Measurements from ENCODE around the gene ANKEF1.
A peak's percentile ranks its signal among the peaks of the same experiment; 100 is the strongest.

ANKEF1 gene

DNA sequence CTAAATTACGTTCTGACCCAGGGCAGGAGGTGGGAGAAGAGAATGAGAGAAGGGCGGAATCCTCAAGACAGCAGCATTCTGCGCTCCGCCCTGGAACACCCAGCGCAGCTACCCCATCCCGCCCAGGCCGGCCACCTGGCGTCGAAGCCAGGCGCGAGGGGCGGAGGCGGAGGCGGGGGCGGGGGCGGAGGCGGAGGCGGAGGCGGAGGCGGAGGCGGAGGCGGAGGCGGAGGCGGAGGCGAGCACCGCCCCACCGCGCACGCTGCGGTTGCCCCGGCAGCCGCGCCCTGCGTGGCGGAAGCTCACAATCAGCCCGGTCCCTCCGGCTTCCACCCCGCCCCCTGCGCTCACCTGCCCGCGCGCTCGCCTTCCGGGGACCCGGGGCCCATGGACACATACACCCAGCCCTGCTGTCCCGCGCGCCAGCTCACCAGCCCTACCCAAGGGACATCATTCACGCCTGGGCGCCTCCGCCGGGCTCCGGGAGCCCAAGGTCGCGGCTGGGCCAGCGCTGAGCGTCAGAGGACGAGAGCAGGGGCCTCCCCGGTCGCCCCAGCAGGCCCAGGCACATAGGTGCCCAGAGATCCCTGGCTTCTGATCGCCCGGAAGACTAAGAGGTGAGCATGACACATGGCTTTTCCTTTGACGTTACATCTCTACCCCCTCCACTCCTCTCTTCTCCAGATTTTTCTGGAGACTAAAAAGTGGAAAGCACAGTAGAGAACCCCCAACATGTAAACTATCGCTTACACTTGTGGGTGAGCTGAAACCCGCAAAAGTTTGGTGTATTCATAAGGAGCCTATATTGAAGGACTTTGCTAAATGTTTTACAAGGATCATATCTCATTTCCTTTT, at the start of gene ANKEF1:
Gene ANKEF1, plus strand, starts transcription at position 271 of the 855 bp plus-strand sequence. CDS start 3,315 bp downstream, outside the sequence.
- H3K4me3 ChIP-seq (ENCODE audit: low read depth, low read length), result peak within 1 kb of the TSS; percentile 57
- TF ChIP-seq, protein P1, sequence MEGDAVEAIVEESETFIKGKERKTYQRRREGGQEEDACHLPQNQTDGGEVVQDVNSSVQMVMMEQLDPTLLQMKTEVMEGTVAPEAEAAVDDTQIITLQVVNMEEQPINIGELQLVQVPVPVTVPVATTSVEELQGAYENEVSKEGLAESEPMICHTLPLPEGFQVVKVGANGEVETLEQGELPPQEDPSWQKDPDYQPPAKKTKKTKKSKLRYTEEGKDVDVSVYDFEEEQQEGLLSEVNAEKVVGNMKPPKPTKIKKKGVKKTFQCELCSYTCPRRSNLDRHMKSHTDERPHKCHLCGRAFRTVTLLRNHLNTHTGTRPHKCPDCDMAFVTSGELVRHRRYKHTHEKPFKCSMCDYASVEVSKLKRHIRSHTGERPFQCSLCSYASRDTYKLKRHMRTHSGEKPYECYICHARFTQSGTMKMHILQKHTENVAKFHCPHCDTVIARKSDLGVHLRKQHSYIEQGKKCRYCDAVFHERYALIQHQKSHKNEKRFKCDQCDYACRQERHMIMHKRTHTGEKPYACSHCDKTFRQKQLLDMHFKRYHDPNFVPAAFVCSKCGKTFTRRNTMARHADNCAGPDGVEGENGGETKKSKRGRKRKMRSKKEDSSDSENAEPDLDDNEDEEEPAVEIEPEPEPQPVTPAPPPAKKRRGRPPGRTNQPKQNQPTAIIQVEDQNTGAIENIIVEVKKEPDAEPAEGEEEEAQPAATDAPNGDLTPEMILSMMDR (IDR thresholded peaks at IDR 0.05; ENCODE audit: low read depth, low read length), result no peak

GRCh38 chr20:9985281-9985680, 49.5 kb upstream of the ANKEF1 start:
- no peak overlapping the region for H3K4me3 ChIP-seq (ENCODE audit: low read depth, low read length)
- TF ChIP-seq, protein P1 (IDR thresholded peaks at IDR 0.05; ENCODE audit: low read depth, low read length), result no peak

- H3K4me3 ChIP-seq (ENCODE audit: low read depth, low read length), result no peak overlapping the region
- TF ChIP-seq, protein P1 (IDR thresholded peaks at IDR 0.05; ENCODE audit: low read depth, low read length), result no peak
Measured at GRCh38 chr20:9985773-9986172, 49.0 kb upstream of the ANKEF1 start.

DNA sequence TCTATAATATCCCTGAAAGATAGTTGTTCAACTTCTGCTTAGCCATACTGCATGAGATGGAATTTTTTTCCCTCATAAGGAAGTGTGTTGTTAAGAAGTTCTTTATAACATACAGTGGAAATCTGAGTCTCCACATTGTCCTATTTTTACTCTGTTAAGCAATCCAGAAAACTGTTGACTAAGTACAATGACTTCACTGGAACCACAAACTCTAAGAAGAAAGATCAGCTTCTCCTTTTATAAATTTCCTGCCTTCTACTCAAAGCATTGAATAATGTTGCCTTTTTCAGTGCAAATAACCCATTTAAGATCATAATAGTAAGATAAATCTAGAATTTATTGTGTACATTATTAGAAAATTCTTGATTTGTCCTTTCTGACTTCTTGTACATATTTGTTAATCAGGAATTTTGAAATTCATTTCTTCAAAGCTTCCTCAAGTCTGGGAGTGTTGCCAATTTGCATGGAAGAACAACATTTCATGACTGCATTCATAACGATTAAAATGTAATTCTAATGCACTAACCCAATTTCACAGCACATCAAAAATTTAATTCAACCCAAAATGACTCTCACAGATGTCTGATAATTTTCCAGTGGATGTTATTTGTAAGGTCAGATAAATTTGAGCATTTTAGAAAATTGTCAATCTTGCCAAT, 45.6 kb upstream of the ANKEF1 start:
- TF ChIP-seq, protein P1 (IDR thresholded peaks at IDR 0.05; ENCODE audit: low read depth, low read length), result no peak
- H3K4me3 ChIP-seq (ENCODE audit: low read depth, low read length), result no peak overlapping the region

- no peak overlapping the region for H3K4me3 ChIP-seq (ENCODE audit: low read depth, low read length)
- TF ChIP-seq, protein P1 (IDR thresholded peaks at IDR 0.05; ENCODE audit: low read depth, low read length), result no peak
Measured at GRCh38 chr20:9993137-9993536, 41.6 kb upstream of the ANKEF1 start.

DNA sequence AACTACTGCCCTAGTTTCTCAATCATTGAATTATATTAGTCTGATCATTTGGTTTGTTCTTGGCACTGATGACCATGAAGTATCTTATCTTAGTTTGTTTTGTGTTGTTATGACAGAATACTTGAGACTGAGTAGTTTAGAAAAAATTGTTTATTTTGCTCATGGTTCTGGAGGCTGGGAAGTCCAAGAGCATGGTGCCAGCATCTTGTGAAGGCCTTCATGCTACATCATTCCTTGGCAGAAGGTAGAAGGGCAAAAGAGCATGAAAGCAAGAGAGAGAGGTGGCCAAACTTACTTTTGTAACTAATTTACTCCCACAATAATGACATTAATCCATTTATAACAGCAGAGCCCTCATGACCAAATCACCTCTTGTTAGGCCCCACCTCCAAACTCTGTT, 40.1 kb upstream of the ANKEF1 start:
- TF ChIP-seq, protein P1 (IDR thresholded peaks at IDR 0.05; ENCODE audit: low read depth, low read length), result no peak

More for the DNA sequence above, 40.1 kb upstream of the ANKEF1 start:
- H3K4me3 ChIP-seq (ENCODE audit: low read depth, low read length), result no peak overlapping the region

All from WI38 (cell line).